GM19043 (cell line): ENCODE results near the gene ELK3.

ENCODE experiments used
- ATAC-seq: cut with Tn5 transposase; IDR thresholded peaks from one replicate; pipeline ENCODE4 v1.9.1; 2021; ENCODE audit warnings: low read depth; ENCODE audit not compliant: unreplicated experiment

The ELK3 gene

DNA sequence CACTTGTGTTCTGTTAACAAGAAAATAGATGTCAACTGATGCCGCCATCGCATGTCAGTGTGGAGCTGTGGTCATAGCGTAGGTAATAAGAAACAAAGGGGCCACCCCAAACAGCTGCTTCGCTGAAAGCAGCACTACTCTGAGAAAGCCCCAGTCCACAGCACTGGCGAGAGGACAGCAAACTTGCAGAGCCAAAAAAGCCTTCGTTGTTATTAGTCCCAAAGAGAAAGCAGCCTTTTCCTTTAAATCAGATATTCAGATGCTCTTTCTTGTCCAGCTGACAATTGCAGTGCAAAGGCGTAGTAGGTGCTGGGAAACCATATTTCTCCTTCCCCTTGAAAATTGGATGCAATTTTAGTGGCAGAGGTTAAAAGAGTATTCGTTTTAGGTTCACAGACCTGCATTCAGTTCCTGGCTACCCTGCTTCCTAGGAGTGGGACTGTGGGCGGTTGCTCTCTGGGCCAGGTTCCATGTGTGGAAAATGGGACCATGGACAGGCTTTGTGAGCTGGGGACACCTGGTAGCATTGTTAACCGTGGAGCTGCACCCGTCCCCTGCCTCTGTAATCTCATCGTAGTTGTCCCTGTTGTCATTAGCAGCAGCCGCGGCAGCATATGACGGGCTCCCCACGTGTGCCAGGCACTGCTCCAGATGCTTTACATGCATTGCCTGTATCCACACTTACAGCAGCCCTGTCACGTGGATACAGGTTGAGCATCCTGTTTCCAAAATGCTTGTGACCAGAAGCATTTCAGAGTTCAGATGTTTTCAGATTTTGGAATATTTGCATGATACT lies 54.2 kb downstream of the ELK3 start:
- no peak for ATAC-seq

GRCh38 chr12:96249196-96250118 lies 55.3 kb downstream of the ELK3 start:
- no peak for ATAC-seq

GRCh38 chr12:96250119-96250685 lies 56.0 kb downstream of the ELK3 start:
- no peak for ATAC-seq

DNA sequence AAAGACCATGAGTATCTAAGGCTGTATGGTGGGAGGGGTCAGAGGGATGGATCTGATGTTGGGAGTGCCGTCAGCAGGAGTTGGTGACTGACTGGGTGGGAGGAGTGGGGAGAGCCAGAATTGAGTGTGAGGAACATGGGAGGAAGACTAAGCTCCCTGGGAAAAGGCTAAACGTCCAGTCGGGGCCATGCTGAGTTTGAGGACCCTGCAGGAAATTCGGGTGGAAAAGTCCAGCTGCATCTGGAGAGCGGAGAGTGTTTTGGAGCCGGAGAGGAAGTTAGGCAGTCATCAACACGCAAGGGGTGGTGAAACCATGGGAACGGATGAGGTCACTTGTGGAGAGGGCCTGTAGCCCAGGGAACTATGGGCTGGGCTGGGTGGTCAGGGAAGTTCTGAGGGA lies 60.9 kb downstream of the ELK3 start:
- ATAC-seq, result no peak

- no peak for ATAC-seq
These were observed 62.6 kb downstream of the ELK3 start for GRCh38 chr12:96256672-96257361.

DNA sequence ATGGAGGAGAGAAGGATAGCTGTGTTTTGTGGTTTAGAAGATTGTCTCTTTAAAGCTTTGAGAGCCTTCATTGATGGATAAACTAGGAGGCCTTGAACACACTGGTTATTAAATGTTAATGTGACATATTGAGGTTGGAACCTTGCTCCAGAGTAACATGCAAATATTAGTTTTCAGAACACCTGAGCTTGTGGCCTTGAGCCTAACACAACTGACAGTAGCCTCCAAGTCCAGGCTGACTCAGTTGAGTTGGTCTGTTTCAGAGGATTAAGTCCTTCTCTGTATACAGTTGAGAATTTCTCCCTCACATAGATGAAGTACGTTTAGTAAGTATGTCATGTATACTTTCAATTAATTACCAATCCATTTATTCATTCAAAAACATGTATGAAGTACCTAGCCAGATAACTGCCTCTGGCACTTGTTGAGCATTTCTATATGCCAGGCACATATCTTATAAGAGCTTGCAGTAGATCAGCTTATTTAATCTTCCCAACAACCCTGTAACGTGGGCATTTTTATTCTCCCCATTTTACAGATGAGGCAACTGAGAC lies 63.5 kb downstream of the ELK3 start:
- ATAC-seq, result no peak

- no peak for ATAC-seq
These were observed 64.2 kb downstream of the ELK3 start for GRCh38 chr12:96258104-96258961.

DNA sequence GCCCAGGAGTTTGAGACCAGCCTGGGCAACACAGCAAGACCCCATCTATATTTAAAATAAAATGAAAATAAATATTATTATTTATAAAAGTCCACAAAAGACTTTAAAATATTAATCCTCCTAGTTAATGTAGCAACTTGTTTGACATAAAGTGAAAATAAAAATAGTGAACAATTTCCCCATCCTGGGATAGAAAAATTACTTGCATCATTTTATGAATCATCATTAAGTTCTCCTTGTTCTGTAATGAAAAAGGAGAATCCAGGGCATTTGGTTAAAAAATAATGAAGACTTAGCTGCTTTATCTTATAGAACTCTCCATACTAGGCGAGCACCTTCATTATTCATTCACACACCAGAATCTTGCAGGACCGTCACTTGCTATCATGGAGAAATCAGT lies 66.1 kb downstream of the ELK3 start:
- ATAC-seq, result no peak

- no peak for ATAC-seq
These were observed 66.5 kb downstream of the ELK3 start for GRCh38 chr12:96260644-96261043.

- no peak for ATAC-seq
These were observed 67.4 kb downstream of the ELK3 start for GRCh38 chr12:96261557-96261956.

DNA sequence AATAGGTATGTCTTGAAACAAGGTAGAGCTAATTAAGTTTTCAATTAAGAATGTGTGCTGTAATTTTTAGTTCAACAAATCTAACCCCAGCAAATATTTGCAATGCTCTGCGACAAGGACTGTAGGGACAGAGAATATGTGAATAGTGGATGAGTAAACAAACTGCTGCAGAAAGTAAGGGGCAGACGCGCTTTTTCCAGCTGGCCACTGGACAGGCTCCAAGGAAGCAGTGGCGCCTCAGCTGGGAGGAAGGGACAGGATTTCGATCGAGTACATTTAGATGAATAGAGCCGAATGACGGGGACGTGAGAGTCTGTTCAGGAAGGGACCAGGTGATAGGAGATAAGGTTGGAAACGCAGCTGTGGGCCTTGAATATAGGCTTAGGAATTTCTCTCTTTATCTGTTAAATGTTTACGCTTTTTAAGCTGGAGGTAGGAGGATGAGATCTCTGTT lies 69.3 kb downstream of the ELK3 start:
- no peak for ATAC-seq

DNA sequence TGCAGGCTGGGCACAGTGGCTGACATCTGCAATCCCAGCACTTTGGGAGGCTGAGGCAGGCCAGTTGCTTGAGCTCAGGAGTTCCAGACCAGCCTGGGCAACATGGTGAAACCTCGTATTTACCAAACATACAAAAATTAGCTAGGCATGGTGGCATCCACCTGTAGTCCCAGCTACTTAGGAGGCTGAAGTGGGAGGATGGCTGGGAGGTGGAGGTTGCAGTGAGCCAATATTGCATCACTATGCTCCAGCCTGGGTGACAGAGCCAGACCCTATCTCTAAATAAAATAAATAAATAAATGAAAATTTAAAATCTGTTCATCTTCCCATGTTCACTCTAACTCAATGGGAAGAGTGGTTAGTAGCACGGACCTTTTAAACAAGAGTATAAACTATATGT lies 71.2 kb downstream of the ELK3 start:
- no peak for ATAC-seq

- ATAC-seq, result no peak
These were observed 71.7 kb downstream of the ELK3 start for GRCh38 chr12:96265836-96266235.

DNA sequence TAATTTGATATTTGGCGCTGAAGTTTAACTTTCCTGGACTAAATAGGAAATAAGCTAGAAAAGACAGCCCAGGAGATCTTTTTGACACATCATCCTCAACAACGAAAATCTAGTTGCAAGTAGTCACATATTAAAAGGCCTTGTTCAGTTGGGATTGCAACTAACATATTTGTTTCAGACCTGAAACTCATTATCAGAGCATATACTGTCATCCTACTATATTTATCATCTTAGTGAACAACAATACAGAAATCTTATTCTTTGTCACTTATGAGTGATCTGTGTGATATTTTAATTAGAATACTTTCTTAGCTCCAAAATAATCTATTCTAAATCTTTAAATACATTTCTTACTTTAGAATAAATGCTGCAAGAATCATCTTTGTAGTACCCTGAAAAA lies 72.1 kb downstream of the ELK3 start:
- no peak for ATAC-seq

GRCh38 chr12:96271469-96272199 lies 77.5 kb downstream of the ELK3 start:
- ATAC-seq, result no peak

DNA sequence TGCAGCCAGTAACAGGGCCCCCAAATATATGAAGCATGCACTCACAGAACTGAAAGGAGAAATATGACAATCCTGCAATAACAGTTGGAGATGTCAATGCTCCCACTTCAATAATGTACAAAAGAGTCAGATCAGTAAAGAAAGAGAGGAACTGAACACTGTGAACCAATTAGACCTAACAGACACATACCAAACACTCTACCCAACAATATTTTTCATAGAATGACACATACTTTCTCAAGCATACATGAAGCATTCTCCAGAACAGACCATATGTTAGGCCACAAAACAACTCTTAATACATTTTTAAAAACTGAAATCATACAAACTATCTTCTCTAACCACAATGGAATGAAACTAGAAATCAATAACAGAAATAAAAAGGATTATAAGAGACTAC lies 80.2 kb downstream of the ELK3 start:
- no peak for ATAC-seq

GRCh38 chr12:96285158-96285557 lies 91.0 kb downstream of the ELK3 start:
- ATAC-seq, result no peak

- ATAC-seq, result no peak
These were observed 94.9 kb downstream of the ELK3 start for GRCh38 chr12:96289067-96289466.

GRCh38 chr12:96293093-96293492 lies 98.9 kb downstream of the ELK3 start:
- ATAC-seq, result no peak
